Measurements from ENCODE around the gene GPR37L1.
"Not testable (repeated sequence)": the region's sequence is repeated elsewhere in the genome, so short reads cannot be mapped to it uniquely, and the experiment has no call there.

GPR37L1 gene

DNA sequence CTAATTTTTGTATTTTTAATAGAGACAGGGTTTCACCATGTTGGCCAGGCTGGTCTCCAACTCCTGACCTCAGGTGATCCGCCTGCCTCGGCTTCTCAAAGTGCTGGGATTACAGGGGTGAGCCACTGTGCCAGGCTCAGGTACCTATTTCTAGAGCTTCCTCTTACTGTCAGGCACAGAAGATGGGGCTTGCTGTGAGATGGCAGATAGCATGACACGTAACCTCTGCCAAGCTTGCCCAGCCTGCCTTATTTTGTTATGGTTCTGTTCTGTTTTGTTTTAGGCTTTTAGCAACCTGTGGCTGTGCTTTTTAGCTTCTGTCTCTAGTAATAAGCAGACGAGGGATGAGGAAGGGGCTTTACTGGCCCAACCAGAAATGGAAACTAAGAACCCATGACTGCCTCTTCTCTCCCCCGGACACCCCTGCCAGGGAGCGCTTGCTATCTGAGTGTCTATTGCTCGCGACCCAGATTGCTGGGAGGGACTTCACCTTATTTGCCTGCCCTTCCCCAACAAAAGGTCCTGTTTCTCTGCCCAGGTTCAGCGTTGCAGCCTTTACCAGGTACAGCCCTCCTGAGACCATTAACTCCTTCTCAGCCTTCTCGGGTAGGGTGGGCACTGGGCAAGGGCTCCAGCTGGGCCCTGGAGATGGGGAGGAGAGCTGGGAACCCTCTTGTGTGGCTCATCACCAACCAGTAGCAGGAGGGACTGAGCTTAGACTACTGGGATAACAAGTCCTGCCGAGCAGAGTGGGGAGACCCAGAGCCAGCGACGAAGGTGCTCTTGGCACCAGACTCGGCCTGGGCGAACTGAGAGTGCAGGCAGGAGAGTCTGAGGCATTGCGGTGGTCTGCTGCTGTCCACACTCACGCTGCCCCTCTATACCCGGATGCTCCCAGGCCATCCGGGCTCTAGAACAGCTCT lies 57.4 kb downstream of the GPR37L1 start:
- Histone ChIP-seq H3K27me3 (ENCODE audit: control insufficient read depth in 5 of 5, insufficient read depth in 4 of 5, low read length in 5 of 5) (peaks cover 8 to 35% (median 22%) of the 10 kb centered on the region in 5 donors), H3K27ac (ENCODE audit: low read depth, low read length) (no peak overlapping the region), H3K36me3 (ENCODE audit: control insufficient read depth in 5 of 5, insufficient read depth in 5 of 5, low read length in 5 of 5) (no peaks in the 10 kb centered on the region)

GRCh38 chr1:202180751-202181139 lies 58.0 kb downstream of the GPR37L1 start:
- peaks cover 8 to 38% (median 24%) of the 10 kb centered on the region in 5 donors for H3K27me3 ChIP-seq (ENCODE audit: control insufficient read depth in 5 of 5, insufficient read depth in 4 of 5, low read length in 5 of 5)
- H3K9me3 ChIP-seq (ENCODE audit: control insufficient read depth in 5 of 5, low read length in 5 of 5); H3K9ac ChIP-seq (ENCODE audit: low read length in 5 of 5); H3K4me1 ChIP-seq (ENCODE audit: control insufficient read depth in 5 of 5, insufficient read depth in 5 of 5, low read length in 5 of 5); H3K27ac ChIP-seq (ENCODE audit: low read depth, low read length); H3K4me3 ChIP-seq (ENCODE audit: low read depth in 1 of 5, low read length in 5 of 5); H3K36me3 ChIP-seq (ENCODE audit: control insufficient read depth in 5 of 5, insufficient read depth in 5 of 5, low read length in 5 of 5): not testable (repeated sequence)

More for the DNA sequence above, 57.4 kb downstream of the GPR37L1 start:
- Histone ChIP-seq H3K4me3 (ENCODE audit: low read depth in 1 of 5, low read length in 5 of 5) (no peak overlapping the region), H3K9me3 (ENCODE audit: control insufficient read depth in 5 of 5, low read length in 5 of 5) (no peaks in the 10 kb centered on the region), H3K9ac (ENCODE audit: low read length in 5 of 5) (no peak overlapping the region), H3K4me1 (ENCODE audit: control insufficient read depth in 5 of 5, insufficient read depth in 5 of 5, low read length in 5 of 5) (no peaks in the 10 kb centered on the region)

GRCh38 chr1:202181586-202181985 lies 58.9 kb downstream of the GPR37L1 start:
- Histone ChIP-seq H3K36me3 (ENCODE audit: control insufficient read depth in 5 of 5, insufficient read depth in 5 of 5, low read length in 5 of 5) (no peaks in the 10 kb centered on the region), H3K4me3 (ENCODE audit: low read depth in 1 of 5, low read length in 5 of 5) (no peak overlapping the region), H3K9ac (ENCODE audit: low read length in 5 of 5) (no peak overlapping the region), H3K4me1 (ENCODE audit: control insufficient read depth in 5 of 5, insufficient read depth in 5 of 5, low read length in 5 of 5) (no peaks in the 10 kb centered on the region), H3K9me3 (ENCODE audit: control insufficient read depth in 5 of 5, low read length in 5 of 5) (no peaks in the 10 kb centered on the region), H3K27me3 (ENCODE audit: control insufficient read depth in 5 of 5, insufficient read depth in 4 of 5, low read length in 5 of 5) (peaks cover 9 to 40% (median 24%) of the 10 kb centered on the region in 5 donors), H3K27ac (ENCODE audit: low read depth, low read length) (no peak overlapping the region)

- Histone ChIP-seq H3K9me3 (ENCODE audit: control insufficient read depth in 5 of 5, low read length in 5 of 5) (no peaks in the 10 kb centered on the region), H3K9ac (ENCODE audit: low read length in 5 of 5) (no peak overlapping the region), H3K4me1 (ENCODE audit: control insufficient read depth in 5 of 5, insufficient read depth in 5 of 5, low read length in 5 of 5) (no peaks in the 10 kb centered on the region), H3K27me3 (ENCODE audit: control insufficient read depth in 5 of 5, insufficient read depth in 4 of 5, low read length in 5 of 5) (peaks cover 12 to 41% (median 28%) of the 10 kb centered on the region in 5 donors), H3K4me3 (ENCODE audit: low read depth in 1 of 5, low read length in 5 of 5) (no peak overlapping the region), H3K27ac (ENCODE audit: low read depth, low read length) (no peak overlapping the region), H3K36me3 (ENCODE audit: control insufficient read depth in 5 of 5, insufficient read depth in 5 of 5, low read length in 5 of 5) (no peaks in the 10 kb centered on the region)
Measured at GRCh38 chr1:202182040-202182877, 59.5 kb downstream of the GPR37L1 start.

Data from subcutaneous abdominal adipose tissue (tissue), 5 donors.